NCI-H446 treated with DMSO at 0.1 percent for 48 hours (cell line): ENCODE measurements around the gene LRFN4.
"Not testable (repeated sequence)": the region's sequence is repeated elsewhere in the genome, so short reads cannot be mapped to it uniquely, and the experiment has no call there.

Source experiments
- DNase-seq: peaks from one replicate; lab custom pipeline; 2025; lab: John Stamatoyannopoulos, UW

The LRFN4 gene

DNA sequence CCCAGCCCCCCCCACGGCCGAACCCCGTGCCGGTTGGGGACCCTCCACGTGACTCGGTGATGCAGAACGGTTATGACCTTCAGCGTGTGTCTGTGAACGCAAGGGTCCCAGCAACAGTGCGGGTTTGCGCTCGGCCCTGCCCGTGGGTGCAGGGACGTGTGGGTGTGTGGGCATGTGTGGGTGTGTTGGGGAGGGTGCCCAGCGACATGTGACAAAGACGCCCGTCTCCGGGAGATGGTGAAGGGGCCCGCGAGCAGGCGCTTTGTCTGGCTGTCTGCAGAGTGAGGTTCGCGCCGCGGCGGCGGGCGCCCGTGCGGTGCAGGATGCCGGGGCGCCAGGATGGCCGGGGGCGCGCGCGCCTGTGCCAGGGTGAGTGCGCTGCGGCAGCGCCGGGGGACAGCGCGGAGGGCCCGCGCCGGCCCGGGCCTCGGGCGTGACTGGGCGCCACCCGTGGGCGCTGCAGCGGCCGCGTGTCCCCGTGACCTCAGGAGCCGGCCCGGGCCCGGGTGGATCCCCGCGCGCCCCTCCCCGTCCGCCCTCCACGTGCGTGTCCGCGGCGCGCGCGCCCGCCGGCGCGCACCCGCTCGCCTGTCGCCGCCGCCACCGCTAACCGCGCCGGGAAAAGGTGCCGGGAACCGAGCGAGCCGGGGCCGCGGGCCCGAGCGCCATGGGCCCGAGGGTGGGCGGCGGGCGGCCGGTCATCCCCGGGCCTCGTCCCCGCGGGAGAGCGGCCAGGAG, at the start of gene LRFN4:
Gene LRFN4, plus strand, starts transcription at position 569 of the 738 bp plus-strand sequence. CDS start 681 bp downstream, outside the sequence.
- no peak for DNase-seq

DNA sequence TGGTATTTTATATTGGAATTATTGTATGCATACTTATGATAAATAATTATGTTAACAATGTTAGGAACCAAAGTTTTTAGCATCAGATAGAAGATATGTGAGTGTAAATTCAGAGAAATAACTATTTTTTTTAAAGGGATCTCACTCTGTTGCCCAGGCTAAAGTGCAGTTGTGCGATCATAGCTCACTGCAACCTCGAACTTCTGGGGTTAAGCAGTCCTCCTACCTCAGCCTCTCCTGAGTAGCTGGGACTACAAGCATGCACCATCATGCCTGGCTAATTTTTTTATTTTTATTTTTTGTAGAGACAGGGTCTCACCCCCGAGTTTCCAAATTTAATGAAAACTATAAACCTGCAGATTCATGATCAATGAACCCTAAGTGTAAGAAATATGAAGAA, 47.3 kb upstream of the LRFN4 start:
- DNase-seq: no peak

DNA sequence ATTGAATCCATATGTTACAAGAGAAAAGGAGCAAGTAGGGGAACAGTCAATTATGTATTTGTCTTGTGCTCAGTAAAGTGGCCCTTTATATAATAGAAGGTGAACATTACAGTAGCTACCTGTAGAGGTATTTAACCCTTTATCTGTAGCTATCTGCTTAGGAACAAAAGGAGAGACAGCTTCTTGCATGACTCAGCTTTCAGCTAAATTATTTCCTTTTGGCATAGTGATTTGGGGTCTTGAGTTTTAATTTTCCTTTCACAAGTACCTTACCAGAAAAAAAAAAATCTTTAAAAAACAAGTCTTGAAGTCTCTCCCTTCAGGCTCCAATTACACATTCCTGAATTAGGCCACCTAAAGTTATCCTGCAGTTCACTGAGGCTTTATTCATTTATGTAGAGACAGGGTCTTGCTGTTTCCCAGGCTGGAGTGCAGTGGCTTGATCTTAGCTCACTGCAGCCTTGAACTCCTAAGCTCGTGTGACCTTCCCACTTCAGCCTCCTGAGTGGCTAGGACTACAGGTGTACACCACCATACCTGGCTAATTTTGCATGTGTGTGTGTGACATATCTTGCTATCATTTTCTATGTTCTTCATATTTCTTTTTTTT, 46.2 kb upstream of the LRFN4 start:
- DNase-seq: no peak

DNA sequence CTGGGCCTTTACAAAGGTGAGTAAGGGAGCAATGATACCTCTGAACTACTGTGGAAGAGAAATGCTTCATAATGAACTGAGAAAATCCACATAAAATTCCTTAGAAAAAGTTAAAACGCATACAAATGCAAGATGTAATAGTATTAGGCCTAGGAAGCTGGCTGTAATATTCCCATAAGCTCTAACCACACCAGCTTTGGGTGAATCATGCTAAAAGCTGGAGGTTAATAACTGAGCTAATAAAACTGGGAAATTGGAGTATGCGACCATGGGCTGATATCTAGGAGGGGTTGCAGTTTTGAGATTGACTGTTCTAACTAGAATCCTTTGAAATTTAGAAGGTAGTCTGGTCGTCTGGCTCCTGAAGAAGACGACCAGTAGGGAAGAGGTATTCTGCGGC, 42.2 kb upstream of the LRFN4 start:
- no peak for DNase-seq

DNA sequence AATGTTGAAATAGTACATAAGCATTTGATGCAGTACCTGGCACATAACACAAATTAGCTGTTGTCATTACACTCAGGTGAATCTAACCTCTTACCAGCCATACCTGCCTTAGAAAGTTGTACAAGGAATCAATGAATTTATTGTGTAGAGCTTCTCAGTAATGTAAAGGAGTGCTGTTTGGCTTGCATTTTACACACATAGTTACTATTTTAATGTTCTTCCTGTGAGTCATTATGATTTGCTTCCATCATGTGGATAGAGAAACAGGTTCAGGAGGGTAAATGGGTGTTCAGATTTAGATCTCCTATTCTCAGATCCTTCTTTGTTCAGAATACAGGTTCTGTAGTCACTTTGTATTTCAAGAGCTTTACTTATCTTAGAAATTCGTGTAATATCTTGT, 41.2 kb upstream of the LRFN4 start:
- DNase-seq: no peak

DNA sequence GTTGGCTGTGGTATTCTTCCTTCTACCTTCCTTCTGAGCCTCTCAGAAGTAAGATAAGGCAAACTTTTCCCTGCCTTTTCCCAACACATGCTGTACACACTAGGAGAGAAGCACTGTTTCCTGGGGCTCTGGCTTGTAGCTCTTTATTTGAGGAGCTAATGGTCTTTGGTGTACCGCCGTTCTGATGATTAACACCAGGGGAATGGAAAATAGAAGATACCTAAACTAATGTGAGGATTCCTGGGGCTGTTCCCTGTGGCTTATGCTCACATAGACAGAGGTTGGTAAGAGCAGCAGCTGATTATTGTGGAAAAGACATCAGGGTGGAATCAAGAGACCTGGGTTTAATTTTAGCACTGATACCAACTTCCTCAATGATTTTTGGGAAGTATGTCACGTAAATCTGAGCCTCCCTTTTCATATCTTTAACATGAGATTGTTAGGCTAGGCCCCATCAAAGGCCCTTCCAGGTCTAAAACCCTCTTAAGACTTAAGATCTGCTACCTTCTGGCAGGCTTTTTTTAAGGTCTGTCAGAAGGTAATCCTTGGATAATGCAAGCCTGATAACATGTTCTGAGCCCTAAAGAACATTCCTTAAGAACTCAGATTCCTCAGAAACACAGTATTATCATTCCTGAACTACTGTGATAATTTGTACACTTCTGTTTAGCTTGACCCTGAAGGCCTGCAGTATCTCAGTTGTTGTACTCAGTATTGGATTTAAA, 38.5 kb upstream of the LRFN4 start:
- DNase-seq: no peak

DNA sequence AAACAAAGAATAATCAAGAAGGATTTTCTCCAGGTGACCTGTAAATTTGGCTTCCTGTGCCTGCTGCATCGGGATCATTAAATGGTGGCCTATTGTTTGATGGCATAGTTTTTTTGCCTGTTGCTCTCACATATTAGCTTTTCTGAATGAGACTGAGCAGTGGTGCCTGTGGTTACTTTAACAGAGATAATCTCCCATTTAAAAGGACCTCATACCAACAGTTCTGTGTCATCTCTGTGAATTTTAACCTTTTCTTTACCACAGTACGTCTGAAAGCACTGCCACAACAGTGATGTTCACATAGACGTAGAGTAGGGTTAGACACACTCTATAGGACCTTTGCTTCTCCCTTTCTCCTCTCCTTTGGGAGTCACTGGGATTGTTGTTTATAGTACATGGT, 36.5 kb upstream of the LRFN4 start:
- DNase-seq: no peak

DNA sequence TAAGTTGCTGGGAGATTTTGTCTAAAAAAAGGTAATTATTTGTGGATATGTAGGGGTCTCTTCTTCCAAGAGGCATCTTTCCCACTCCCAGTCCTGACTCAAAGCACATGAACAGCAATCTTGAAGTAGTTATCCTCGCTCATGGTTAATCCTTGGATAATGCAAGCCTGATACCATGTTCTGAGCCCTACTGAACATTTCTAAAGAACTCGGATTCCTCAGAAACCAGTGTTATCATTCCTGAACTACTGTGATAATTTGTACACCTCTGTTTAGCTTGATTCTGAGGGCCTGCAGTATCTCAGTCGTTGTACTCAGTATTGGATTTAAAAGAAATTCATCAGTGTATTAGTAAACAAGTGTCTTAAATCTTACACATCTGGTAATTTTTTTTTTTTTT, 36.0 kb upstream of the LRFN4 start:
- no peak for DNase-seq

DNA sequence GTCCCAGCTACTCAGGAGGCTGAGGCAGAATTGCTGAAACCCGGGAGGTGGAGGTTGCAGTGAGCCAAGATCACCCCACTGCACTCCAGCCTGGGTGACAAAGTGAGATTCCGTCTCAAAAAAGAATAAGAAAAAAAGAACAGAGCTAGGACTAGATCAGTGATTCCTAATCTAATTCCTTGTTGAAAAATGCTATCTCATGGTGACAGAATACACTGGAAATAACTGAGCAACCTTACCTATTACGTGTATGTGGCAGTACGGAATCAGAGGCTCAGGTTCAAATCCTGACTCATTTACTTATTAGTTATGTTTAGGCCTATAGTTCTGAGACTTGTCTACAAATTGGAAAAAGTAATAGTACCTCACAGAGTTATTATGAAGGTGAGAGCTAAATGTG, 33.2 kb upstream of the LRFN4 start:
- DNase-seq: no peak

DNA sequence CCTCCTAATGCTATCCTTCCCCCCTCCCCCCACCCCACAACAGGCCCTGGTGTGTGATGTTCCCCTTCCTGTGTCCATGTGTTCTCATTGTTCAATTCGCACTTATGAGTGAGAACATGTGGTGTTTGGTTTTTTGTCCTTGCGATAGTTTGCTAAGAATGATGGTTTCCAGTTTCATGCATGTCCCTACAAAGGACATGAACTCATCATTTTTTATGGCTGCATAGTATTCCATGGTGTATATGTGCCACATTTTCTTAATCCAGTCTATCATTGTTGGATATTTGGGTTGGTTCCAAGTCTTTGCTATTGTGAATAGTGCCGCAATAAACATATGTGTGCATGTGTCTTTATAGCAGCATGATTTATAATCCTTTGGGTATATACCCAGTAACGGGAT, 32.3 kb upstream of the LRFN4 start:
- DNase-seq: not testable (repeated sequence)

DNA sequence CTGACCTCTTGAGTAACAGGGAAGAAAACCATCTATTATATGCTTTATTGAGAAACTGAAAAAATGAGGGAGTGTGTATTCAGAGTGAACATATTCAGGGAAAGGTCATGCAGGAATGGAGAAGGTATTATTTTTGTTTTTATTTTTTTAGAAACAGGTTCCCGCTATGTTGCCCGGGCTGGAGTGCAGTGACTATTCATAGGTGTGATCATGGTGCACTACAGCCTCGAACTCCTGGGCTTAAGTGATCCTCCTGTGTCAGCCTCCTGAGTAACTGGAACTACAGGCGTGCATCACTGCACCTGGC, 22.4 kb upstream of the LRFN4 start:
- DNase-seq: no peak

DNA sequence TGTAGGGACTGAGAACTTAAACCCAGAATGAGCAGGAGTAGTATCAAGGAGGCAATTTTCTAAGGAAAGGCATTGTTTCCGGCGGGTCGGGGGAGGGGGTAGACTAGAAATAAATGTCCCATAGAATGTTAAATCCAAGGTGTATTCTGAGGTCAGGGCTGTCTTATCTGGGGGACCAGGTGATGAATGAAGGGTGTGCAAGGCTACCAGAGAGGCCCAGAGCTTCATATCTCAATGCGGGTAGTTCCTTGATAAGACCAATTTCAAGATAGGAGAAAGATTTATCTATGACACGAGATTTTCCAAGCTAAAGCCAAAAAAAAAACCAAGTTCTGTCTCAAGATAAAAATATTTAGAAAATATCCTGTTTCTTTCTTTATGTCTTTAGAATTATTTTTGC, 21.9 kb upstream of the LRFN4 start:
- no peak for DNase-seq

DNA sequence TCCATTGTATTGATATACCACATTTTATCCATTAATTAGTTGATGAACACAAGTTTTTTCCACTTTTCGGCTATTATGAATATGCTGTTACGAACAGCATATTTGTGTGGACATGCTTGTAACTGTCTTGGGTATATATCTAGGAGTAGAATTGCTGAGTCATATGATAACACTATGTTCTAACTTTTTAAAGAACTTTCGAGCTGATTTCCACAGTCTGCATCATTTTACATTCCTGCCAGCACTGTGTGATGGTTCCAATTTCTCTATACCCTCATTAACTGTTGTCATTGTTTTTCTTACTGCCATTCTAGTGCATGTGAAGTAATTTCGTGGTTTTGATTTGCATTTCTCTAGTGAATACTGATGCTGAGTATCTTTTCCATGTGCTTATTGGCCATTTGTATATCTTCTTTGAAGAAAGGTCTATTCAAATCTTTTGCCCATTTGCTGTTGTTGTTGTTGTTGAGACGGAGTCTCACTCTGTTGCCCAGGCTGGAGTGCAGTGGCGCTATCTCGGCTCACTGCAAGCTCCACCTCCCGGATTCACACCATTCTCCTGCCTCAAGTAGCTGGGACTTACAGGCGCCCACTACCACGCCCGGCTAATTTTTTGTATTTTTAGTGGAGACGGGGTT, 21.0 kb upstream of the LRFN4 start:
- DNase-seq: no peak

DNA sequence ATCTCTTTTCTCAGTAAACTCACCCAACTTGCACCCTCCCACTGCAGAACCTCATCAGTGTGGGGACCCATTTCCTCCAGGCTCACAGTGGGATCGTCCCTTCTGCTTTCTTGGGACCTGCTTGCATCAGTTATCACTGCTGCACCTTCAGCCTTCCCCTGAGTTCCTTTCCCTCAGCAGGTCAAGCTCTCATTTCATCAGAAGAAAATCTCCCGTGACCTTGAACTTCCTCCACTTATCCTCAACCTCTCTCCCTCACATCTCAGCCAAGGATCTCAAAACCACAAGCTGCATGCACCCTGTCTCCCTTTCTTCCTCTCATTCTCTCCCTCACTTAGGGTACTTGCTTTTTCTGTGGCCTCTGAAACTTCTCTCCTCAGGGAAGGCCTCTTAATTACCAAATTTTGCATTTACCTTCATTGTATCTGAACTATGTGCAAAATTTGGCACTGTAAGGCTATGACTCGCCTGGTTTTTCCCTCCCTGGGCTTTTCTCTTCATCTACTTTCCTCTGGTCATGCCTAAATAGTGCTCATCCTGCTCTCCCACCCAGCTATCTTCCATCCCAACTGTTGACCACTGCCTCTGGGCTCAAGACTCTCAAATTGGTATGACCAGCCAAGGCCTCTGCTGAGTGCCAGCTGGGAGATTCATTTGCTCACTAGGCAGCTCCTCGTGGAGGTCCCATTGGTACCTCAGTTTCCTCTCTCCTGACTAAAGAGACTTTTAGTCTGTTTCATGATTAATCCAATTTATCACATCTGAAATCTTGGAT, 16.4 kb upstream of the LRFN4 start:
- no peak for DNase-seq

DNA sequence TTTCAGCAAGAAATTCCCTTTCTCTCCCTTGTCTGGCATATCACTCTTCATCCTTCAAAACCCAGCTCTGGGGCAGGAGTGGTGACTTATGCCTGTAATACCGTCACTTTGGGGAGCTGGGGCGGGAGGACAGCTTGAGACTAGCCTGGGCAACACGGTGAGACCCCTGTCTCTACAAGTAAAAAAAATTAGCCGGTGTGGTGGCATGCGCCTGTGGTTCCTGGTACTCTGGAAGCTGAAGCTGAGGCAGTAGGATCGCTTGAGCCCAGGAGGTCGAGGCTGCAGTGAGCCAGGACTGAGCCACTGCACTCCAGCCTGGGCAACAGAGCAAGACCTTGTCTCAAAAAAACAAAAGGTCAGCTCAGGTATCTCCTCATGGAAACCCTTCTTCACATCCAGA, 15.0 kb upstream of the LRFN4 start:
- no peak for DNase-seq

DNA sequence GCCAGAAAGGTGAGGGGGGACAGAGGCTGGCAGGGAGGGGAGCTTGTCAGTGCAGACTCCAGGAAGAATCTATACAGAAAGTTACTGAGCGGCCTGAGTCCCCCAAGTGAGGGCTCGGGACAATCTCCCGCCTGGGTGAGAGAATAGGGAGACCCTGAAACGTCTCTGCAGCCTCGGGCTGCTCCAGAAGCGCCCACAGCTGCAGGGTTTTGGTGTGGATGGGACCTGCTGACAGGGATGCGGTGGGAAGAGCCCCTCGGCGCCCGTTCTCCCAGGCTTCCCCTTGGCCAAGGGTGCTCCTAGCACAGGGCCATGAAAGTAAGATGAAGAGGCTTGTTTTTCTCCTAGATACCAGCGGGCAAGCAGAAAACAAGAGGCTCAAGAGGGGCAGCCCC, 14.4 kb upstream of the LRFN4 start:
- DNase-seq: no peak

DNA sequence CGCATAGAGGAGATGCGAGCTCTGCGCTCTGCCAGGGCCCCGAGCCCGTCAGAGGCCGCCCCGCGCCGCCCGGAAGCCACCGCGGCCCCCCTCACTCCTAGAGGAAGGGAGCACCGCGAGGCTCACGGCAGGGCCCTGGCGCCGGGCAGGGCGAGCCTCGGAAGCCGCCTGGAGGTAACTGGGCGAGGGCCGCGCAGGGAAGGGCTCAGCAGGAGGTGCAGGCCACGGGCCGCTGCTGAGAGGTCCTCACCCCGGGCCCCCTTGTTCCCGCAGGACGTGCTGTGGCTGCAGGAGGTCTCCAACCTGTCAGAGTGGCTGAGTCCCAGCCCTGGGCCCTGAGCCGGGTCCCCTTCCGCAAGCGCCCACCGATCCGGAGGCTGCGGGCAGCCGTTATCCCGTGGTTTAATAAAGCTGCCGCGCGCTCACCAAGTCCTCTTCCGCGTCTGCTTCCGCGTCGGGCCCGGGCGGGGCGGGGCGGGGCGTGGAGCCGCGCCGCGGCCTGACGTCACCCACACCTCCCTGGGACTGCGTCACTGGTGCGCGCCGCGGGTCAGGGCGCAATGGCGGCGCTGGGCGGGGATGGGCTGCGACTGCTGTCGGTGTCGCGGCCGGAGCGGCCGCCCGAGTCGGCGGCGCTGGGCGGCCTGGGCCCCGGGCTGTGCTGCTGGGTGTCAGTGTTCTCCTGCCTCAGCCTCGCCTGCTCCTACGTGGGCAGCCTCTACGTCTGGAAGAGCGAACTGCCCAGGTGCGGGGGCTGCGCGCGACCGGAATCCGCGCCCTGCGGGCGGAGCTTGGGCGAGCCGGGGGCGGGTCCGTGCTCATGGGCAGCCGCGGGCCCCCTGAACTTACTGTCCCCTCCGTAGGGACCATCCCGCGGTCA, 13.7 kb upstream of the LRFN4 start, which contains the start of gene RCE1:
Gene RCE1, plus strand, starts transcription at position 546 of the 880 bp plus-strand sequence. Its CDS starts 15 bp downstream, at position 561.
- peak; percentile 76 for DNase-seq

DNA sequence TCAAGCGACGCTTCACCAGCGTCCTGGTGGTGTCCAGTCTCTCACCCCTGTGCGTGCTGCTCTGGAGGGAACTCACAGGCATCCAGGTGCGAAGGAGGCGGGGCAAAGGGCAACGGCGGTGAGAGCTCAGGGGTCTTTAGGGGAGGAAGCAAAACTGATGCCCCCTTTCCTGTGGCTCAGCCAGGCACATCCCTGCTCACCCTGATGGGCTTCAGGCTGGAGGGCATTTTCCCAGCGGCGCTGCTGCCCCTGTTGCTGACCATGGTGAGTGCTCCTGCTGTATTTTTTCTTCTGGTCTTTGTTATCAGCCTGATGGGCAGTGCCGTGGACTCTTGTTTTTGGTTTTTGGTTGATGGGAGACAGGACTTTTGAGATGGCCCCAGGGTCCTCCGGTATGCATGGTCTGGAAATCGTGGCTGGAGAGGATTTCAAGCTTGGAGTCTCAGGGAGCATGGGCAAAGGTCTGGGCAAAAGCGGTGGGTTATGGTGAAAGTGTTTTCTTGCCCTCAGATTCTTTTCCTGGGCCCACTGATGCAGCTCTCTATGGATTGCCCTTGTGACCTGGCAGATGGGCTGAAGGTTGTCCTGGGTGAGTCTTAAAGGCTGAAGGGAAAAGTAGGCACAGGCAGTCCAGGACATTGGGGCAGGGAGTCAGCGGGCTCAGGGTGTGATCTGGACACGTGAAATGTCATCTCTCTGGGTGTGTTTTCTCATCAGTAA, 12.9 kb upstream of the LRFN4 start:
- no peak for DNase-seq

DNA sequence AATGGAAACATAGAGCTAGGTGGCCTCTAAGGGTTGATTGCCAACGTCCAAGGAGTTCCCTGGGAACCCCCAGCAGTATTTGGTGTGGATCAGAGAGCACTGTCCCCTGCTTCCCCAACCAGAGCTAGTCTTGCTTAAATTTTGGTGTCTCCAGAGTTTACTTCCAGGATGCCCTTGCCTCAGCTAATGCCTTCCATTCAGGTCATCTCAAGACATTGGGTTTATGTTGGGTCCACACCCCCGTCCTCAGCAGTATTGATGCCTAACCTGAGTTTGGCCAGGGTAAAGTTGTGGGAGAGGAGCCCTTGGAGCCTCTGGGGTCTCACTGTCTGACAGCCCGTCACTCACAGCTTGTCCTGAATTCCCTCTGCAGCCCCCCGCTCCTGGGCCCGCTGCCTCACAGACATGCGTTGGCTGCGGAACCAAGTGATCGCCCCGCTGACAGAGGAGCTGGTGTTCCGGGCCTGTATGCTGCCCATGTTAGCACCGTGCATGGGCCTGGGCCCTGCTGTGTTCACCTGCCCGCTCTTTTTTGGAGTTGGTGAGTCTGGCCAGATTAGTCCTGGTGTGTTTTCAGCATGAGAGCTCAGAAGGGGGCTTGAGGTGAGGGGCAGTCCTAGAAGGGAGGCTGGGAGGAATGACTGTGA, 12.2 kb upstream of the LRFN4 start:
- DNase-seq: no peak
